GM23338 (cell line): ENCODE results near the gene GRM3. TPM values are rescaled to one million over a fixed set of nuclear protein-coding genes. Genes with fewer than 3 reads are reported as not detected.
A peak's percentile ranks its signal among the peaks of the same experiment; 100 is the strongest.

Source experiments
- ATAC-seq: fragments of 200-7000 bp; cut with Tn5 transposase; 3 replicates; pipeline ENCODE4 v1.9.1; 2020
- DNase-seq: peaks from one replicate; pipeline ENCODE4 v3.0.0-alpha.2; 2015; ENCODE audit warnings: low spot score
- H2AFZ ChIP-seq: fragments of 200-600 bp; sonication (generic); 2 replicates; pipeline ENCODE4 v1.8.0; 2016; ENCODE audit warnings: antibody characterized with exemption, mild to moderate bottlenecking, moderate library complexity
- H3F3A ChIP-seq: fragments of 200-600 bp; sonication (generic); replicated peaks from 2 replicates; pipeline ENCODE4 v1.8.0; 2017; ENCODE audit warnings: antibody characterized with exemption, mixed run types, low read depth
- H3K27ac ChIP-seq: fragments of 200-600 bp; sonication (generic); 2 replicates; pipeline ENCODE4 v1.6.1; 2016; ENCODE audit warnings: low read depth
- H3K27me3 ChIP-seq: fragments of 200-600 bp; sonication (generic); 2 replicates; pipeline ENCODE4 v1.8.0; 2016; ENCODE audit warnings: mild to moderate bottlenecking, mixed run types, moderate library complexity; ENCODE audit not compliant: insufficient read depth
- H3K36me3 ChIP-seq: fragments of 200-600 bp; sonication (generic); 2 replicates; pipeline ENCODE4 v1.8.0; 2016; ENCODE audit warnings: mild to moderate bottlenecking; ENCODE audit not compliant: insufficient read depth
- H3K4me1 ChIP-seq: fragments of 200-600 bp; sonication (generic); 2 replicates; pipeline ENCODE4 v1.8.0; 2016; ENCODE audit warnings: mild to moderate bottlenecking, moderate library complexity; ENCODE audit not compliant: insufficient read depth
- H3K4me2 ChIP-seq: fragments of 200-600 bp; sonication (generic); 2 replicates; pipeline ENCODE4 v1.7.1; 2017; ENCODE audit warnings: mixed run types
- H3K4me3 ChIP-seq: fragments of 200-600 bp; sonication (generic); 2 replicates; pipeline ENCODE4 v1.6.1; 2016; ENCODE audit warnings: mixed run types
- H3K79me2 ChIP-seq: fragments of 200-600 bp; sonication (generic); replicated peaks from 2 replicates; pipeline ENCODE4 v1.8.0; 2017; ENCODE audit warnings: mild to moderate bottlenecking; ENCODE audit not compliant: insufficient read depth
- H3K9me2 ChIP-seq: fragments of 200-600 bp; sonication (generic); 2 replicates; pipeline ENCODE4 v1.8.0; 2017; ENCODE audit not compliant: insufficient read depth
- H4K20me1 ChIP-seq: fragments of 200-600 bp; sonication (generic); replicated peaks from 2 replicates; pipeline ENCODE4 v1.8.0; 2017; ENCODE audit warnings: mild to moderate bottlenecking; ENCODE audit not compliant: insufficient read depth
- H3K27ac Mint-ChIP-seq: 2 replicates; pipeline ENCODE4 v1.8.0; 2020; ENCODE audit warnings: inconsistent platforms, mild to moderate bottlenecking, moderate library complexity, mixed read lengths
- H3K27me3 Mint-ChIP-seq: 3 replicates; pipeline ENCODE4 v1.8.0; 2022; ENCODE audit warnings: low read depth, mild to moderate bottlenecking, moderate library complexity, mixed read lengths, inconsistent platforms; ENCODE audit not compliant: insufficient read depth, poor library complexity
- H3K36me3 Mint-ChIP-seq: 3 replicates; pipeline ENCODE4 v1.8.0; 2021; ENCODE audit warnings: low read depth, mild to moderate bottlenecking, inconsistent platforms, moderate library complexity, mixed read lengths
- H3K4me1 Mint-ChIP-seq: 3 replicates; pipeline ENCODE4 v1.8.0; 2020; ENCODE audit warnings: mild to moderate bottlenecking, inconsistent platforms, mixed read lengths
- H3K4me3 Mint-ChIP-seq: 3 replicates; pipeline ENCODE4 v1.8.0; 2021; ENCODE audit warnings: moderate library complexity, mild to moderate bottlenecking, inconsistent platforms, mixed read lengths
- H3K9me3 Mint-ChIP-seq: 3 replicates; pipeline ENCODE4 v1.8.0; 2020; ENCODE audit warnings: moderate library complexity, mild to moderate bottlenecking, inconsistent platforms, mixed read lengths
- CREB1 ChIP-seq: fragments of 250-450 bp; sonication (Bioruptor Pico); IDR thresholded peaks from 2 replicates; pipeline ENCODE4 v1.5.0; 2020; ENCODE audit warnings: low read depth, mild to moderate bottlenecking, moderate library complexity
- EZH2 ChIP-seq: fragments of 200-600 bp; sonication (generic); IDR thresholded peaks from one replicate; pipeline ENCODE4 v1.8.0; 2017; ENCODE audit warnings: antibody characterized with exemption, mild to moderate bottlenecking, low read depth; ENCODE audit not compliant: unreplicated experiment
- EZH2phosphoT487 ChIP-seq: fragments of 200-600 bp; sonication (generic); IDR thresholded peaks from one replicate; pipeline ENCODE4 v1.8.1; 2018; ENCODE audit warnings: antibody characterized with exemption; ENCODE audit not compliant: unreplicated experiment
- ZNF331 ChIP-seq: fragments of 250-450 bp; sonication (Bioruptor Pico); IDR thresholded peaks from 2 replicates; pipeline ENCODE4 v1.5.0; 2020; ENCODE audit warnings: low read depth, mild to moderate bottlenecking, moderate library complexity
- polyA plus RNA-seq: library from polyadenylated mRNA; unstranded; fragments of >200 nt; fragmentation: Nextera tagmentation; extraction: Ambion mirVana; gene quantifications from 2 replicates; pipeline ENCODE4 v1.2.1, GENCODE V29; 2016
- total RNA-seq: library from RNA; depleted of rRNA; stranded (reverse); fragments of >200 nt; shearing (Covaris generic); gene quantifications from 2 replicates; pipeline ENCODE4 v1.2.3, GENCODE V29; 2014
- TF ChIP-seq, protein P1 (sequence below): IDR thresholded peaks from one replicate; pipeline ENCODE4 v1.6.1; 2018; ENCODE audit warnings: antibody characterized with exemption; ENCODE audit not compliant: unreplicated experiment
- TF ChIP-seq, protein P2 (sequence below): IDR thresholded peaks from 2 replicates; pipeline ENCODE4 v1.6.1; 2016; ENCODE audit warnings: antibody characterized with exemption

The GRM3 gene
- total and polyA plus RNA-seq, 2 experiments from 2014 or later, result 0.79 to 1.9 TPM

DNA sequence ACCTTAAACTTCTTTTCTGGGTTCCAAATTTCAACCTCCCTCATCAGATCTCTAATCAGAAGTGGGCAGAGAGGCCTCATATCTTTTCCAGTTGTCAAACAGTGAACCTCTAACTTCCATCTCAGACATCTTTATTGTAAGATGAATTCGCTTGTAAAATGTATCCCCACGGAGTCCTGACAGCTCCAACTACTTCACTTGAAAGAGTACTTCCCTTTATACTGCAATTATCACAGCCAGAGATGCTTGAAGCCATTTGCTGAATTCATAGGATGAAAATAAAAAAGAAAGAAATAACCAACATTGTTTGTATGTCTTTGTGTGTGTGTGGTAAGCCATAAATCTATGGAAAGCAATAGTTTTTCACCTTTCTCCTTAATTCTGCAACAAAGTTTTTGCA is 175.2 kb downstream of the GRM3 start (continued):
- TF ChIP-seq, protein P1, sequence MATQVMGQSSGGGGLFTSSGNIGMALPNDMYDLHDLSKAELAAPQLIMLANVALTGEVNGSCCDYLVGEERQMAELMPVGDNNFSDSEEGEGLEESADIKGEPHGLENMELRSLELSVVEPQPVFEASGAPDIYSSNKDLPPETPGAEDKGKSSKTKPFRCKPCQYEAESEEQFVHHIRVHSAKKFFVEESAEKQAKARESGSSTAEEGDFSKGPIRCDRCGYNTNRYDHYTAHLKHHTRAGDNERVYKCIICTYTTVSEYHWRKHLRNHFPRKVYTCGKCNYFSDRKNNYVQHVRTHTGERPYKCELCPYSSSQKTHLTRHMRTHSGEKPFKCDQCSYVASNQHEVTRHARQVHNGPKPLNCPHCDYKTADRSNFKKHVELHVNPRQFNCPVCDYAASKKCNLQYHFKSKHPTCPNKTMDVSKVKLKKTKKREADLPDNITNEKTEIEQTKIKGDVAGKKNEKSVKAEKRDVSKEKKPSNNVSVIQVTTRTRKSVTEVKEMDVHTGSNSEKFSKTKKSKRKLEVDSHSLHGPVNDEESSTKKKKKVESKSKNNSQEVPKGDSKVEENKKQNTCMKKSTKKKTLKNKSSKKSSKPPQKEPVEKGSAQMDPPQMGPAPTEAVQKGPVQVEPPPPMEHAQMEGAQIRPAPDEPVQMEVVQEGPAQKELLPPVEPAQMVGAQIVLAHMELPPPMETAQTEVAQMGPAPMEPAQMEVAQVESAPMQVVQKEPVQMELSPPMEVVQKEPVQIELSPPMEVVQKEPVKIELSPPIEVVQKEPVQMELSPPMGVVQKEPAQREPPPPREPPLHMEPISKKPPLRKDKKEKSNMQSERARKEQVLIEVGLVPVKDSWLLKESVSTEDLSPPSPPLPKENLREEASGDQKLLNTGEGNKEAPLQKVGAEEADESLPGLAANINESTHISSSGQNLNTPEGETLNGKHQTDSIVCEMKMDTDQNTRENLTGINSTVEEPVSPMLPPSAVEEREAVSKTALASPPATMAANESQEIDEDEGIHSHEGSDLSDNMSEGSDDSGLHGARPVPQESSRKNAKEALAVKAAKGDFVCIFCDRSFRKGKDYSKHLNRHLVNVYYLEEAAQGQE, result no peak
- no peak for TF ChIP-seq ZNF331

GRCh38 chr7:86823769-86824168 is 180.1 kb downstream of the GRM3 start:
- Histone ChIP-seq H3F3A (no peaks in the 10 kb centered on the region), H3K79me2 (no peaks in the 10 kb centered on the region), H3K9me2 (no peaks in the 10 kb centered on the region), H2AFZ (no peak overlapping the region), H3K4me3 (no peak overlapping the region), H3K27me3 (no peaks in the 10 kb centered on the region), H4K20me1 (no peaks in the 10 kb centered on the region), H3K27ac (no peak overlapping the region), H3K36me3 (no peaks in the 10 kb centered on the region), H3K4me1 (peaks cover 12% of the 10 kb centered on the region), H3K4me2 (no peak overlapping the region)
- no peak for TF ChIP-seq EZH2phosphoT487
- TF ChIP-seq, protein P2, sequence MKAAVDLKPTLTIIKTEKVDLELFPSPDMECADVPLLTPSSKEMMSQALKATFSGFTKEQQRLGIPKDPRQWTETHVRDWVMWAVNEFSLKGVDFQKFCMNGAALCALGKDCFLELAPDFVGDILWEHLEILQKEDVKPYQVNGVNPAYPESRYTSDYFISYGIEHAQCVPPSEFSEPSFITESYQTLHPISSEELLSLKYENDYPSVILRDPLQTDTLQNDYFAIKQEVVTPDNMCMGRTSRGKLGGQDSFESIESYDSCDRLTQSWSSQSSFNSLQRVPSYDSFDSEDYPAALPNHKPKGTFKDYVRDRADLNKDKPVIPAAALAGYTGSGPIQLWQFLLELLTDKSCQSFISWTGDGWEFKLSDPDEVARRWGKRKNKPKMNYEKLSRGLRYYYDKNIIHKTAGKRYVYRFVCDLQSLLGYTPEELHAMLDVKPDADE, result no peak
- Mint-ChIP-seq H3K9me3 (no peaks in the 10 kb centered on the region), H3K4me1 (peaks cover 13% of the 10 kb centered on the region), H3K4me3 (no peak overlapping the region), H3K27me3 (no peaks in the 10 kb centered on the region), H3K36me3 (no peaks in the 10 kb centered on the region), H3K27ac (no peak overlapping the region)
- no peak for DNase-seq
- peak; percentile 66 for ATAC-seq

DNA sequence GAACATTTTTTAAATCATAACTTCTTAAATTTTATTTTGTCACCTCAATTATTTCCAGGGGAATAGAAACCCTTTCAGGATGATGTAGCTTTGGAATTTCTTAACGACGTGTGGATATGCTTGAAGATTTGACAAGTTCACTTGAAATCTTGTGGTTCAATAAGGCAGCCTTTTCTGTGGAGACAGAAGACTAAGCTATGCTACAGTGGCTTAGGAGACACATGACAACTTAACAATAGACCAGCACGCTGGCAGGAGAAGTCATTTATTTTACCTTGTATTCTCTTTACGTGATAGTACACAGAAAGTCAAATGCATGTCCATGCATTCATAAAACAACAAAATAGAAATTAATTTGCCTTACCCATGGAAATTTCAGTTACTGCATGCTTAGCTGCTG is 181.6 kb downstream of the GRM3 start:
- no peak for DNase-seq
- no peaks in the 10 kb centered on the region for H3K9me3 Mint-ChIP-seq
- H3K4me1 ChIP-seq, result peaks cover 12% of the 10 kb centered on the region
- no peaks in the 10 kb centered on the region for H3K27me3 ChIP-seq
- H3K36me3 Mint-ChIP-seq, result no peaks in the 10 kb centered on the region
- no peak overlapping the region for H3K4me3 Mint-ChIP-seq
- no peaks in the 10 kb centered on the region for H3F3A ChIP-seq
- H4K20me1 ChIP-seq, result no peaks in the 10 kb centered on the region
- H3K4me1 Mint-ChIP-seq, result peaks cover 13% of the 10 kb centered on the region
- no peak overlapping the region for H3K27ac ChIP-seq
- H2AFZ ChIP-seq, result no peak overlapping the region
- H3K79me2 ChIP-seq, result no peaks in the 10 kb centered on the region
- ATAC-seq, result no peak
- H3K27ac Mint-ChIP-seq, result no peak overlapping the region
- no peak overlapping the region for H3K4me3 ChIP-seq
- H3K36me3 ChIP-seq, result no peaks in the 10 kb centered on the region
- H3K4me2 ChIP-seq, result no peak overlapping the region
- no peaks in the 10 kb centered on the region for H3K27me3 Mint-ChIP-seq
- H3K9me2 ChIP-seq, result no peaks in the 10 kb centered on the region
- TF ChIP-seq EZH2phosphoT487, result no peak
- no peak for TF ChIP-seq EZH2
- TF ChIP-seq CREB1 (CRISPR knock-in tag), result no peak
- TF ChIP-seq ZNF331, result no peak
- TF ChIP-seq, protein P1, result no peak
